H4 (cell line): ENCODE data around the gene ADAMTS7. TPM values are rescaled to one million over a fixed set of nuclear protein-coding genes. Genes with fewer than 3 reads are reported as not detected.
"Not testable (repeated sequence)": the region's sequence is repeated elsewhere in the genome, so short reads cannot be mapped to it uniquely, and the experiment has no call there.

Experiments used
- DNase-seq: peaks from one replicate; pipeline ENCODE4 v3.0.0-alpha.2; 2015; ENCODE audit warnings: low spot score
- total RNA-seq: library from RNA; depleted of rRNA; stranded (reverse); fragments of >200 nt; shearing (Covaris generic); gene quantifications from 2 replicates; pipeline ENCODE4 v1.2.3, GENCODE V29; 2014

ADAMTS7 gene
- total RNA-seq, 1 experiment from 2014 or later: 1.5 TPM

DNA sequence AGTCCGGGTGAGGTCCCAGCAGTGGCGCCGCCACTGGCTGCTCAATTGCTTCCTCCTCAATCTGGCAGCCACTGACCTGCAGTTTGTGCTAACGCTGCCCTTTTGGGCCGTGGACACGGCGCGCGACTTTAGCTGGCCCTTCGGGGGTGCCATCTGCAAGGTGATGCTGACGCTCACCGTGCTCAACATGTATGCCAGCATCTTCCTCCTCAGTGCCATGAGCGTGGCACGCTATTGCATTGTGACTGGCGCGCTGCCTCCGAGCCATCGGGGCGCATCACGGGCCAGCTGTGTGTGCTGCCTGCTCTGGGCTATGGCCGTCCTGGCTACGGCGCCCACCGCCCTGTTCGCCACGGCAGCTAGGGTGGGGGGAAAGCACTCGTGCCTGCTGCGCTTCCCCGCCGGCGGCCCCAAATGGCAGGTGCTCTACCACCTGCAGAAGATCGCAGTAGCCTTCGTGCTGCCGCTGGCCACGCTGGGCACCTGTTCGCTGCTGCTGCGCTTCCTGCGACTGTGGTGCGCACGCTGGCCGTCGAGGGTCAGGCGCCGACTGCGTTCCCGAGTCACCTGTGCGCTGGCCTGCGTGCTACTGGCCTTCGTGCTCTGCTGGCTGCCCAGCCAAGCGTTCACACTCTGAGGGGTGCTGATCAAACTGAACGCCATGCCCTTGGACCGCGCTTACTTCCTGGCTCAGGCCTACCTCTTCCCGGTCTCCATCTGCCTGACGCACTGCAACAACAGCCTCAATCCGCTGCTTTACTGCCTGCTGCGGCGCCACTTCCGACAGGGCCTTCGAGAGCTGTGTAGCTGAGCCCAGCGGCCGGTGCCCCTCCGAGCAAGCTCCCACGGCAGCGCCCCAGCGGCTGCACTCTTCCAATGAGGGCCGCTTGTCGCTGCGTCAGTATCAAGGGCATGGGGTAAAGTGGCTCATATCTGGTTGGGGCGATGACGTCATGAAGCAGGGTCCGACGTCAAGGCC is 20.3 kb upstream of the ADAMTS7 start:
- DNase-seq: no peak

DNA sequence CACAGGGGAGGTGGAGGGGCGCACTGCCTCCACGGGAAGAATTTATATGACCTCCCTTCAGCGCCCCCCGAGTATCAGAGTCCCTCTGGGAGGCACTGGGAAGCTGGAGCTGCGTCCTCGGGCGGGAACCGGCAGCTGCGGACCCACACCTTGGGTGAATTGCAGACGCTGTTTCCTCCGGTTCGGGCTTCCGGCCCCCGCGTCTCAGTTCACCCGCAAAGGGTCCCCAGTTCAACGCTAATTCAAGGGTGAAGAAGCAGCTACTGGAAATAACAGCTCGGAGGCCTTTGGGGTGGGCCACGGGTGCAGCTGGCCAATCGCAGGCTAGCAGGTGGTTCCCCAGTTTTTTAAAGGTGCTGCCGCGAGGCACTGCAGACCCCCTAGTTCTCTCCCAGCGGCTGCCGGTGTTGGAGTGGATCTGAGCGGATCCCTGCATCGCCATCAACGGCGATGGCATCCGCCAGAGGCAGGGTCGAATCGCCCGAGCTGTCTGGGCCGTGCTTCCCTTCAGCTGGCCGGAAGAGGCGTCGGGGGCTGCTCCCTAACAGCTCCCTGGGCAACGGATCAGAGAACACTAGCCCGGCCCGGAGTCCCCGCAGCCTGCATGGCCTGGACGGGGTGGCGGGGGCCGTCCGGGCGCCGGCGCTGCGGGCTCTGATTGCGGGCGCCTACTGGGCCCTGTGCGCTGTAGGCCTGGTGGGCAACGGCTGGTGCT is 19.4 kb upstream of the ADAMTS7 start:
- DNase-seq: no peak

DNA sequence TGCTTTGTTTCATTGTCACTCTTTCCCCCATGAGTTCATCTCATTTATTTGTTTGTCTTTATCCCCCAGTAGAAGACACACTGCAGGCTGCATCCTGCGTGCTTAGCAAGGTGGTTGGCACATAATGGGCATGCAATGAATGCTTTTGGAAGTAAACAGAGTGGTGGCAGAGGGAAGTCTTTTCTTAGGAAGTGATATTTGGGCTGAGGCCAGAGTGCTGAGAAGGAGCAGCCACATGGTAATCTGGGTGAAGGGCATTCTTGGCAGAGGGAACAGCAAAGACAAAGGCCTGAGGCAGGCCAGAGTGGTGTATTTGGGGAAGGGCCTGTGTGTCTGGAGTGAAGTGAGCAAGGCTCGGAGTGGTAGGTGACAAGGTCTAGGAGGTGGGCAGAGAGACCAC is 17.7 kb upstream of the ADAMTS7 start:
- DNase-seq: peak; percentile 19

DNA sequence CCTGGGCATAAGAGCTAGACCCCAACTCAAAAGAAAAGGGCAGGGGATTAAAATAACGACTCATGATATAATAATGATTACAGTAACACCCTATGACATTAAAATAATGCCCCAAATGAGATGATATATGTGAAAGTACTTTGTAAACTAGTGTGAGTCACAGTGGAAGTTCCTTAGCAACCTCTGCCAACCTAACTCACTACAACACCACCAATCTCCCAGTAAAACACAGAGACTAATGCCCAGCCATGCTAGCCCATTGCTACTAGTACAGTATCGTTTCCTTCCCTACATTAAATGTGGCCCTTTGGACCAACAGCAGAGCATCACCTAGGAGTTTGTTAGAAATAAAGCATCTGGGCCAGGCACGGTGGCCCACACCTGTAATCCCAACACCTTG is 11.2 kb upstream of the ADAMTS7 start:
- no peak for DNase-seq

DNA sequence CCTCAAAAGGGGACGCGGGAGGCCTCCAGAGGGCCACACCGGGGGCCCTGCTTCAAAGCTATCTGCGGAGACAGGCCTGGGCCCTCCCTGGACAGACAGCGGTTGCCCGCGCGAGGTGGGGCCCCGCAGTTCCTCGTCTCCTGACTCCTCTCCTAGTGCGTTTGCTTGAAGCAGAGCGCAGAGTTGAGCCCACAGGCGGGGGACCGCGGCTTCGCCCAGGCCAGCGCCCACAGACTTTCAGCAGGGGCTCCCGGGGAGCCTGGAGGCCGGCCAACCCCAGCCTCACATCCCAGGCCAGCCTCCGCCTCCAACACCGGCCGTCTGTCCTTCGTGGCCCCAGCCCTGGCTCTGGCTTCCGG is 540 bp upstream of the ADAMTS7 start:
- no peak for DNase-seq

DNA sequence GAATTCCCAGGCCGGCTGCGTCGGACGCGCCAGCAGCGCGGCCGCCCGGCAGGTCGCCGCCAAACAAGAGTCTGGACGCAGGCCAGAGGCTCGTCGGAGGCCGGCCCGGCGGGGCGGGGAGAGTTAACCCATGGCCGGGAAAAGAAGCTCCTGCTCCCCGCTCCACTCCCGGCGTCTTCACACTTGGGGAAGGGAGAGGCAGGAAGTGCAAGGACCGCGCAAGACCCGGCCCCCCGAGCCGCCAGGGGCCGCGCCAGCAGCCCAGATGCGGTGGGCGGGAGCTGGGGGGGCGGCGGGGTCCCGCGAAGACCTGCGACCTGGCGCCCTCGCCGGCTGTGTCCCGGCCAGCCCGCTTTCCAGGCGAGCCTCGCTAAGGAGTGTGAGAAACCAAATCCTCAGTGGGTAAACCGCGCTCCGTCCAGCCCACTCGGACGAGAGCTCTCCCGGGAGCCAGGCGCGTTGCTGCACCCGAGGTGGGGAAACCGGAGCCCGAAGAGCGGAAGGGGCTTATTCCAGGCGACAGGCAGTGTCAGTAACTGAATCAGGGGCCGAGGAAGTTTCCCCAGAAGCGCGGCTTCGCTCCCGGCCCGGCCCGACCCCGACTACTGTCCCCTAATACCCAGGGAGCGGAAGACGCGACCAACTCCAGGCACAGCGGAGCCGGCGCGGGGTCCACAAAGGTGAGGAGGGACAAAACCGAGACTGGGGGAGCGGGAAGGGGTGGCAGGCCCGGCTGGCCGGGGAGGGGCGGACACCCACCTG is 721 bp downstream of the ADAMTS7 start:
- DNase-seq: no peak

DNA sequence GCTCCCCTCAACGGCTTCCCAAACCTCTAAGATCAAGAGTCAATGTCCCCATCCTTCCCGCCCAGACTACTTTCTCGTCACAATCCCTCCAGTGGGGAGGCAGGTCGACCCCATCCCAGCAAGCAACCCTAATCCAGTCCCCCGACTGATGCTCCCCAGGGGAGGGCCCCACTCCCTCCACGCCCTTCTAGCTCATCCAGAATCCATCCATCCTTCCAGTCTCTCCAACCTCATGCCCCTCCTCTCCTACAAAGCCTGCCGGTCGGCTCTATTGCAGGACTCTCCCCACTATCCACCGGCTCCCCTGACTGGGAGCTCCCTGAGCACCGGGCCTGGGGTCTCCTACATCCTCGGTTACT is 1.3 kb downstream of the ADAMTS7 start:
- no peak for DNase-seq

DNA sequence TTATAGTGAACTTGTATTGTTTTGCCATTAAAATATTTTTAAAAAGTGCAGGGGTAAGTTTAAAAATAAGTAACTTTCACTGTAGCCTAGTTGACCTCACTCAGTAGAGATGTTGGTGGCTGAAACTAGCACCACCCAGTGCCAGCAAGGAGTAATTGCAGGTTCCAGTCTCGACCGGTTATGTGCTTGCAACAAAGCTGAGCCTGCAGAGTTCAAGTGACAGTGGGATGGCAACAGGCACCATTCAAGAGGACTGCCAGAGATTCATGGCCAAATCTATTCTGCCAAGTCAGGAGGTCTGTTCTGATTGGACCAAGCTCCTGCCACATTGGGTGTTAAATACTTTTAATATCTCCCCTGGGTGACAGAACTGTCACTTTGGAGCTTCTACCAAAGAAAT is 2.7 kb downstream of the ADAMTS7 start:
- DNase-seq: peak; percentile 36

DNA sequence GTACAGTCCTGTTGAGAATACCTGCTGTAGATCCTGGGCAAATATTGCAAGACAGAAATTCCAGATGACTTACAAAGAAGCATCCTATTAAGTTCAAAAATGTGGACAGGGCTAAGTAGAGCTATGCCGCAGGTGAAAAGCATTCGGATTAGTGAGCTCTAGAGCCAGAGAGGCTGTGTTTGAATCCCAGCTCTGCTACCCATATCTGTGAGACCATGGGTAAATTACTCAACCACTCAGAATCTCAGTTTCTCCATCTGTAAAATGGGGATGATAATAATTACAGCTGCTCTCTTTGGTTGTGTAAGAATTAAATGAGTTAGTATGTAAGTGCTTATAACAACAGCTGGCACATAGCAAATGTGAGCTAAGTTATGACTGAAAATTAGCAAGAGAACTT is 3.9 kb downstream of the ADAMTS7 start:
- DNase-seq: no peak

DNA sequence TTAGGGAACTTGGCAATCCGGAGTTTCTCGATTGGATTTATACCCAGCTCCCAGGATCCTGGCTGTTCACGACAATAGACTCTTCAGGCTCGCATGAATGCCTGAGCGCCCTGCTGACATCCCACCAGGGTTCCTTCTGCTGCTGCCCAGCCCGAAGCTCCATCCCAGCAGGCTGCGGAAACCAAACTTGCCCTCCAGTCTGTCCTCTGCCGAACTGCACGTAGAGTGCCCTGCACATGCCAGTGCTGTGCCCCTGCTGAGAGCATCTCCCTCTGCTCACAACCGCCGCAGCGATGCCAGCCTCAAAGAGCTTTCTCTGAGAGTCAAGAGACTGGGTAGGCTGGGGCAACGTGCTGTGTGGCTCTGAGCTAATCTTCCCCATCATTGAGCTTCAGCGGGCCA is 6.9 kb downstream of the ADAMTS7 start:
- no peak for DNase-seq

DNA sequence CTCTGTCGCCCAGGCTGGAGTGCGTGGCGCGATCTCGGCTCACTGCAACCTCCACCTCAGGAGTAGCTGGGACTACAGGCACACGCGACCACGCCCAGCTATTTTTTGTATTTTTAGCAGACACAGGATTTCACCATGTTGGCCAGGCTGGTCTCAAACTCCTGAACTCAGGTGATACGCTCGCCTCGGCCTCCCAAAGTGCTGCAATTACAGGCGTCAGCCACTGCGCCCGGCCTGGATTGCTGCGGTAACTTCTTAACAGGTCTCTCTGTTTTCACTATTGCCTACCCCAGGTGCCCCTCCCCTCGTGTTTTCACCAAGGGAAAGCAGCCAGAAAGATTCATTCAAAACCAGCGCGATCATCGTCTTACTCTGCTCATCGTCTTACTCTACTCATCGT is 10.5 kb downstream of the ADAMTS7 start:
- no peak for DNase-seq

DNA sequence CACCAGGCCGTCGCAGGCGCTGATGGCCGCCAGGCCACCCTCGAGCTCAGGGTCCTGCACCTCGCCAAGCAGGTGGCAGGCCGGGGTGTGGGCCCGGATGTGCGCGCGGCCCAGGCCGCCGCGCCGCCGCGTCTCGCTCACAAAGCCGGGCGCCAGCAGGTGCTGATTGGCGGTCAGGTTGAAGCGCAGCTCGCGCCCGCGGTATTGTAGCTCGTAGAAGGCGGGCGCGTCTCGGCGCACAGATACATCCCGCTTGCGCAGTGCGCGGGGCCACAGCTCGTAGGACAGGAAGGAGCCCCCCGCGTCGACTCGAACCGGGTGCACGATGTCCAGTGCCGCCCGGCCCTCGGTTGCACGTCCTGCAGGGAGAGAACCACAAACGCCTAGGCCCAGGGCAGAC is 11.1 kb downstream of the ADAMTS7 start:
- no peak for DNase-seq

DNA sequence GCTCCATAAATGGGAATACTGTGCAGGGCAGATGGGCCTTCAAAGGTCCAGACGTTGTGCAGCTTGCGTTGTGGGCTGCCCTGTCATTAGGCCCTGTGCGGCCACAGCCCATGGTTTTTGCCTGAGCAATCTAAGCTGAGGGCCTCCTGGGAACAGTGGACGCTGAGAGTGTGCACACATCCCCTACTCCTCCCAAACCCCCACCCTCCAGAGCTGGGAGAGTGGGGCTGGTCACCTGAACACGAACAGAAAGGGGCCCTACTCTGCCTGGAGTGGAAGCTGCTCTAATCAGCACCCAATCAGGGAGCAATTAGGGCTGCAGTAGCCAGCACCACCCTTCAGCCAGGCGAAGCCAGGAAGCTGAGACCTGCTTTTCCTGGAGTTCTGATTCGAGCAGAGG is 12.2 kb downstream of the ADAMTS7 start:
- not testable (repeated sequence) for DNase-seq

DNA sequence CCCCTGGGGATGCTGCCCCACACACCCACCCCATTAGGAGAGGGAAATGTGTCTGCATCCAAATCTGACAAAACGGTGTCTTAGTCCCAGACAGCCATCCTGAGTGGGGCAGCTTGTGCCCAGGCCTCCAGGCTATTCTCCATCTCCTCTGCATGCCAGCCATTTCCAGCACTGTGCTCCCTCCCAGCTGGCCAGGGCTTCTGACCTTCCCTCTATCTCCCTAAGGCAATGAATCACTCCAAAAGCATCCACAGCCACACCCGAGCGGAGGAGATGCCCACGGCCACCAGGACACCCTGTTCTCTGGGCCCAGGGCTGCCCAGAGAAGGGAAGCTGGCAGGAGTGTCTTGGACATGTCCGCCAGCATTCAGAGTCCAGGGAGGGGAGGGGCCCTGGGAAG is 12.9 kb downstream of the ADAMTS7 start:
- DNase-seq: not testable (repeated sequence)

DNA sequence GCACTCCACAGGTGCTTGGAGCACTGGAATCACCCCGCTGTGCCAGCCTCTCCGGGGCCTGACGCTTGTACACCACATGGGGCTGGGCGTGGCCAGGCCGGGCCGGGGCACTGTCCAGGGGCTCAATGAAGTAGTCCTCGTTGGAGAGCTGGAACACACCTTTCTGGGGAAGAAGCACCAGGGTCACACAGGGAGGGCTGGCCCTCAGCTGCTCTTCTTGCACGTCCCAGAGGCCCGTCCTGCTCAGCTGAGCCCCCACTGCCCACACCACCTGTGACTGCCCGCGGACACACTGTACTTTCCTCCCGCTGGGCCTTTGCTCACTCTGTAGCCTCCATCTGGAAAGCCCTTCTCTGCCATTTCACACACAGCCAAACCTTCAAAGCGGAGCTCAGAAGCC is 13.3 kb downstream of the ADAMTS7 start:
- DNase-seq: no peak

DNA sequence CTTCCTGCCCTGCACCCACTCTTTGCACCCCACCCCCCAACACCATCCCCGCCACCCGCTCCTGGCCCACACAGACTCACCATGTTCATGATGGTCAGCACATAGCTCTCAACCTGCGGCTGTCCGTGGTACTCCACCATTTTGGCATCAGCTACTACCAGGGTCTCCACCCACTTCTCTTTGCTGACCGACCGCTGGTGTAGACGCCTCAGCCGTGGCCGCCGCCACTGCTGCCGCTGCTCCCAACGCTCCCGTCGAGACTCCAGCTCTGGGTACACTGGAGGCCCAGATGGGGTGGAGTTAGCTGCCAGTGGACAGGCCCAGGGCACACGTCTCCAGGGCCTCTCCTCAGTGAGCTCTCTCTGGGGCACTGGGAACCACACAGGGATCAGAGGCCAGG is 14.8 kb downstream of the ADAMTS7 start:
- DNase-seq: no peak

DNA sequence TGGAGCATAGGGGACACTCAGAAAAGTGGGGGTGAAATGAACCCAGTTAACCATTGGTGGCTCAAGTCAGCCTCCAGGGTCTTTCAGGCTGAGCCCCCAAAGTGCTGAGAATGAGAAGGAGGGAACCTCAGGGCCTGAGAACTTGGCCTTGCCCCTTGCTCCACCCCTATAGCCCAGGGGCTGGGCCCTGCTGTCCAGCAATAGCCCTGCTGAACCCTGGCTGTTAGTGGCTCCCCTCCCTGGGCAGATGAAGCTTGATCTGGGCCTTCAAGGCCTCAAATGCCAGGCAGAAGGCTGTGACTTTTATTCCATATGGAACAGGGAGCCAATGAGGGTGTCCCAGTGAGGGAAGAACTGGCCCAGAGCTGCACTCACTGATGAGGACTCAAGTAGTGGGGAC is 16.2 kb downstream of the ADAMTS7 start:
- DNase-seq: no peak

DNA sequence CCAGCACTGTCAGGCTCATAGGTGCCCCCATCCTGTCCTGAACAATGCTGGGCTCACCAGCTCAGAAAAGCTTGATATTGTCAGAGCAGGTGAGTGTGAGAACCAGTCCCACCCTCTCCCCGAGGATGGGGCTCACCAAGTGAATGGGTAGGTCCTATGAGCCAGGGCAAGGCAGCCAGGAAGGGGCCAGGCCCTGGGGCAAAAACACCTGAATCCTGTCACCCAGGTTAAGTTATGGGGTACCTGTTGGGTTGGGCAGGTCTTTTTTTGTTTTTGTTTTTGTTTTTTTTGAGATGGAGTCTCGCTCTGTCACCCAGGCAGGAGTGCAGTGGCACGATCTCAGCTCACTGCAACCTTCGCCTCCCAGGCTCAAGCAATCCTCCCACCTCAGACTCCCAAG is 16.8 kb downstream of the ADAMTS7 start:
- DNase-seq: not testable (repeated sequence)

DNA sequence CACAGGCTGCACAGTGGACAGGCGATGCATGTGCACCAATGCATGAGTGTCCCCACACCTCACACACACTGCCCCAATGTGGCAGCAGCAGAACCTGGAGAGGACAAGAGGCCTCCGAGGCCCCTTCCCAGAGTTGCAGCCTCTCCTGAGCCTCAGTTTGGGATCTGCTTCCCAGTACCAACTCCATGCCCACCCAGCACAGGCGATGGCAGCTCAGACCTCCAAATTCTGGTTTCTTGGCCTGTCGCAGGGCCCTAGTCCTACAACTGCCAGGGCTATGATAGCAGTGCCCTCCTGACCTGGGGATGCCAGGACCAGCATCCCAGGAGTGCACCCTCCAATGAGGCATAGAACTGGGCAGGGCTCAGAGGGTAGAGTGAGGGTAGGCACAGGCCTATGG is 19.9 kb downstream of the ADAMTS7 start:
- DNase-seq: no peak

DNA sequence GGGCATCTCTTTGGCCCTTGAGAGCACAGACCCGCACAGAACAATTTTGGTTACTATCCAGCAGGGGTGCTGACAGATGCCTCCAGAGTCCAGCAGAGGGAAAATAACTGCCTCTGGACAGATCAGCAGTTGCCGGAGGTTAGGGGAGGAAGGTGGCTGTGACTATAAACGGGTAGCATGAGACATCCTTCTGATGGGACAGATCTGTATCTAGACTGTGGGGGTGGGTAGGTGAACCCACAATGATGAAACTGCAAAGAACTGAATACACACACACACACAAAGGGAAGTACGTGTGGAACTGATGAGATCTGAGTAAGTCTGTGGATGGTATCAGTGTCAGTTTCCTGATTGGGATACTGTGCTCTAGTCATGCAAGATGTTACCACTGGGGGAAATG is 21.2 kb downstream of the ADAMTS7 start:
- no peak for DNase-seq

DNA sequence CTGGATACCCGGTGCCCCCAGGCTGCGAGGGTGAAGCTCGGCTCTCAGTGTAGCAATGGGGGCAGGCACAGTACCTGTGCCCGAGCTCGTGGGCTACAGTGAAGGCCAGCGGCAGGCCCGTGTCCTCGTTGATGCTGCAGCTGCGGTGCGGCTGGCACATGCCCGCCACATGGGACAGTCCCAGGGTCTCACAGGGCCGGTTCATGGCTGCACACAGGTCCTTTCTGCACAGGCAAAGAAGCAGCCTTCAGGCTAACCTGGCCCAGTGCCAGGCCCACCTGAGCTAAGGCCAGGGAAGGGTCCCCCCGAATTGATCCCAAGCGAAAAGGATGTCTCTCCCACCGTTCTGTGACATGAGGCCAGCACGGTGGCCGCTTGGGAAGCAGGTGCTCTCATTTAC is 21.6 kb downstream of the ADAMTS7 start:
- no peak for DNase-seq

DNA sequence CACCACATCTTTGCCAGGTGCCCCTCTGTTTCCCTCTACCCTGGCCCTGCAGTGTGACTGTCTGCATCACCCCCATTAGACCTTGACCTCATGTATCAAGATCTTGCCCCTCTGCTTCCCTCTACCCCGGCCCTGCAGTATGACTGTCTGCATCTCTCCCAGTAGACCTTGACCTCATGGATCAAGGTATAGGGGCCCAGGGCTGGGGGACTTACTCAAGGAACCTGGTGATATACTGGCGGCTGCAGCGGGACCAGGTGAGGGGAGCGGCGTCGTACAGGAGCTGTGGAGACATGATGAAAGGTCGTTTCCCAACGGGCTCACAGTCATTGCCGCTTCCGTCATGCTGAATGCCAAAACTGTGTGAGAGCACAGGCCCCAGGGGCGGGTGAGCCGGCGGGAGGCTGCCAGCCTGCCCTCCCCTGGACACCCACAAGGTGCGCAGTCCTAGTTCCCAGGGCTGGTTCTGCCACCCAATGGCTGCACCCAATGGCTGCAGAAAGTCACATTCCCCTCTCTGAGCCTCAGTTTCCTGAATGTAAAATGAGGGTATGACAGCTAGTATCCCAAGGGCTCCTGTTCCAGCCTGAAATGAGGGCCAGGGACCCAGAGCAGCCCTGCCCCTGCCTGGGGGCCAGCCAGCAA is 23.1 kb downstream of the ADAMTS7 start:
- DNase-seq: no peak
